NCI-H748 (cell line): ENCODE results near the gene ANGPTL8.

Experiments used
- DNase-seq: peaks from one replicate; lab custom pipeline; 2025; ENCODE audit not compliant: unreplicated experiment; lab: John Stamatoyannopoulos, UW

Gene ANGPTL8, protein sequence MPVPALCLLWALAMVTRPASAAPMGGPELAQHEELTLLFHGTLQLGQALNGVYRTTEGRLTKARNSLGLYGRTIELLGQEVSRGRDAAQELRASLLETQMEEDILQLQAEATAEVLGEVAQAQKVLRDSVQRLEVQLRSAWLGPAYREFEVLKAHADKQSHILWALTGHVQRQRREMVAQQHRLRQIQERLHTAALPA

DNA sequence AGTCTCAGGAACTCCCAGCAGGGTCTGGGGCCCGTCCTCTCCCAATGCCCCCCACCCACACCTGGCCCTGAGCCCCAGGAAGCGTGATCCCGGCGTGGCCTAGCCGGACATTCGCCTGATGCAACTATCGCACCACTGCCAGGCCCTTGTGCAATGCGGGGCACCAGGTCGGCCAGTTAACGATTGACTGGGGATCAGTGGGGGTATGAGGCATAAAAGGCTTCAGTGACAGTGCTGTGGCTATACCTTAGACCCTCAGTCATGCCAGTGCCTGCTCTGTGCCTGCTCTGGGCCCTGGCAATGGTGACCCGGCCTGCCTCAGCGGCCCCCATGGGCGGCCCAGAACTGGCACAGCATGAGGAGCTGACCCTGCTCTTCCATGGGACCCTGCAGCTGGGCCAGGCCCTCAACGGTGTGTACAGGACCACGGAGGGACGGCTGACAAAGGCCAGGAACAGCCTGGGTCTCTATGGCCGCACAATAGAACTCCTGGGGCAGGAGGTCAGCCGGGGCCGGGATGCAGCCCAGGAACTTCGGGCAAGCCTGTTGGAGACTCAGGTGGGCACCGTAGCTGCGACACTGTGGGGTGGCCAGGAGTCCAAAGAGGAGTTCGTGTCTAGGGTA lies at the start of gene ANGPTL8:
ANGPTL8 (plus strand) TSS at position 243 of the 624 bp plus-strand sequence; CDS start at position 262, 19 bp downstream.
- no peak for DNase-seq

DNA sequence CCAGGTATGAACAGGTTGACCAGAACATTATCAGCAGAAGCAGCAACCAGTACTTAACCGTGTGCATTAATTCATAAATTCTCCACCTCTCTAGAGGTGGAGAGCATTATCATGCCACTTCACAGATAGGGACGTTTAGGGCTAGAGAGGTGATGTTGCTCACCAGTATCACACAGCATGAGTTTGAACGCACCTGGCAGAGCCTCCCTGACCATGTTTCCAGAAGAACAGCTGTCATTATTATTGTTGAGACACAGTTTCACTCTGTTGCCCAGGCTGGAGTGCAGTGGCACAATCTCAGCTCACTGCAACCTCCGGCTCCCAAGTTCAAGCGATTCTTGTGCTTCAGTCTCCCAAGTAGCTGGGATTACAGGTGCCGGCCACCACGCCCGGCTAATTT lies 48.9 kb upstream of the ANGPTL8 start:
- no peak for DNase-seq

DNA sequence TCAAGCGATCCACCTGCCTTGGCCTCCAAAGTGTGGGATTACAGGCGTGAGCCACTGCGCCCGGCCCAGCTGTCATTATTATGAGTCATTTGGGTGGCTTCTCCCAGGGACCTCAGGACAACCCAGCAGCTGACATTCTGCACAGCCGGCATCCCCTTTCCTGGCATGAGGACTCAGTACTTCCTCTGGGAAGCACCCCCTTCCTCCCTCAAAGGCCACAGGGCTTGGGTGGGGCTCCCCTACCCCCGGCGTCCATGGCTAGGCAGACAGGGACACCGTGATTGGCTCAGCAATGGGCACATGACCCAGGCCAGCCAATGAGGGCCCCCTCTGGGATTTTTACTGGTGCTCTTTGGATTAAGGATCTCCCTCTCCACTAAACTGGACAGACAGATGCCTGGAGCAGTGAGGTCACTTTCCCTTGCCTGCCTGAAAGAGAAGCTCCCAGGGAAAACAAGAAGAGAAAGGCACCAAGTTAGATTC lies 48.1 kb upstream of the ANGPTL8 start:
- no peak for DNase-seq

DNA sequence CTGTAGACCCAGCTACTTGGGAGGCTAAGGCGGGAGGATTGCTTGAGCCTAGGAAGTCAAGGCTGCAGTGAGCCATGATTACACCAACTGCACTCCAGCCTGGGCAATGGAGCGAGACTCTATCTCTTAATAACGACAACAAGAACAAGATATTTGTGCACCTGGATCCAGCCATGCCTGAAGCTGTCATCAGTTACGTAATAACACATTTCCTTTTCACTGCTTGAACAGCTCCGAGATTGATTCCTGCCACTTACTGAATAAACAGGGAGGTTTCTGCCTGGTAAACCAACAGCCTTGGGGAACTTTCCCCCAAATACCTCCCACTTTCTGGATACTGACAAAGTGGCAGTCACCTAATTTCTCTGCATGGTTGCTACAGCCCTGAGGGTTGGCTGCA lies 47.5 kb upstream of the ANGPTL8 start:
- DNase-seq, result no peak

DNA sequence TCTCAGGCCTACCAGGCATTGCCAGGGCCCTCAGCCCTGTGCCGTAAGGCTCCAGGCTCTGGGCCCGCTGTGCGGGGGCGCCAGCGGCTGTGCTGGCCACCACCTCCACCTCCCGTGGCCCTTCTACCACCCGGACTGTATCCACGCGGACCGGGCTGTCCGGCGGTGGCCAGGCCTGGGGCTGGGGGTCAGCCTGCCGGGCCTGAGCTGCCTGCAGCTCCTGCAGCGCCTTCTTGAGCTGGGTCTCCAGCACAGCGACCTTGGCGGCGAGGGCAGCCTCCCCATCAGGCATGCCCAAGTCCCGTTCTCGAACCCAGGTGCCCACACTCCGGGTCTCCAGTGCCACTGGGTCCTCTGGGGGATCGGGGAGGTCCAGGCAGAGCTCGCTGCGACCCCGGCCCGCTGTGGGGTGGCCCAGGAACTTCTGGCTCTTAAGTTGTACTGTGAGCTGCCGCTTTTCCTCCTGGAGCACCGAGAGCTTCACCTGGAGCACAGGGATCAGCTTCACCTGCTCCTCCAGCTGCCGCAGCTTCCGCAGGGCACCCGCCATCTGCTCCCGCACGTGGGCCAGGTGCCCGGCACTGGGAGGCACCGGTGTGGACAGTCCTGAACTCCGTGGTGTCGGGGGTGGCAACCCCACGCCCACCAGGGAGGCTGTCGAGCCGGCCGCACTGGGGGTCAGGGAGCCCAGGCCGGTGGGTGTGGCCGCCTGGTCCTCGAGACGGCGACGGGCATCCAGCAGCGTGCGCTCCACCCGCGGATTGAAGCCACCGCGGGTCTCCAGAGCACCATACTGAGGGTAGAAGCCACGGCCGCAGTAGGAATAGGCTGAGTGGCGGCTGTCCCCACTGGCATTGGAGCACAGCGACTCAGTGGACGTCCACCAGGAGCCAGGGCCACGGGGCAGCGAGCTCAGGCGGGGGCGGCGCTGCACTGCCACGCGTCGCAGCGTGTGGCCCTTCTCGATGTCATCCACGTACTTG lies 46.2 kb upstream of the ANGPTL8 start:
- no peak for DNase-seq

DNA sequence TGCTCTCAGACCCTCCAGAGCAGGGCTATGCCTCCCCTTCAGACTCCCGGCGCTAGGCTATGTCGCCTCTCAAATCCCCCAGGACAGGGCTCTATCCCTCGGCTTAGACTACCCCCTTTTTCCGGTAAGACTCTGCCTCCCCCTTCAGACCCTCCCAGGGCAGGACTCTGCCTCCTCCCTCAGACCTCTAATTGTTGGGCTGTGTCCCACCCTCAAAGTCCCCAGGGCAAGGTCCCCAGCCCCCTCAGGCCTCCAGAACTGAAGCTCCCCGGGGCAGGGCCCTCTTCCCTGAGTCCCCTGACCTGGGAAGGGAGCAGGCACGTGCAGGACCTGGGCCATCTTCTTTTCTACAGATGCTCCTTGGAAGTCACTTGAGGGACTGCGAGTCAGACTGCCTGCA lies 45.2 kb upstream of the ANGPTL8 start:
- no peak for DNase-seq

DNA sequence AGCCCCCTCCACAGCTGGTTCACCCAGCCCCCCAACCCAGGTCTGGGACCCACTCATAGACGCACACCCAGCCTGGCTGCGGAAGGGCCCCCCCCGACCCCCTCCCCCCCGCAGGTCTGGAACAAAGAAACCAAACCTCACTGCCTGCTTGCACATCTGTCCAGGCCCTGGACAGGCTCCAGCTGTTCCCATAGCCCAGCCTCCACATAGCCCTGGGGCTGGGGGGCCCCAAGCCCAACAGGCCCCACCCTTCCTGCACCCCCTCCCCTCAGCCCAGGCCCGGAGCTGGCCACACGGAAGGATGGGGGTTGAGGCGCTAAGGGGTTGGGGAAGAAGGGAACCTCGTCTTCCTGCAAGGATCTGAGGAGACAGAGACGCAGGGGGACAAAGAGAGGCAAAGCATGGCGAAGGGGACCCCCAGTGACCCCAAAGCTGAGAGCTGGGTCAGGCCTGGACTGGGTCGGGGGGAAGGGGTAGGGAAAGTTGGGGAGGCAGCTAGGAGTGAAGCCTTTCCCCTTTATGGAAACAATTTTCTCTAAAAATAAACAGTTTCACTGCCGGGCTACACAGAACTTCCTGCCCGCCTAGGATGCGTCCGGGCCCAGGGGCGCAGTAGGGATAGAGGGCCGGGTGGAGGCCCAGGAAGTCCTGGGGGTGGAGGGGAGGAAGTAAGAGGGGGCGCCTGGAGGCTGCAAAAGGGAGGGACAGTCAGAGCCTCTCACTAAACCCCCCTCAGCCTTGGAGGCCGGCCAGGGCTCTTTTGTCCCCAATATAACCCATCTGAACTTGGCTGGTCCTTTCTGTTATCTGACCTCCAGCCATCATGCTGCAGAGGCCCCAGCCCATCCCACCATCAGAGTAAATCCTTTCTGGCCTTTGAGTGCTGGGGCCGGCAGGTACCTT lies 44.5 kb upstream of the ANGPTL8 start:
- DNase-seq, result no peak

DNA sequence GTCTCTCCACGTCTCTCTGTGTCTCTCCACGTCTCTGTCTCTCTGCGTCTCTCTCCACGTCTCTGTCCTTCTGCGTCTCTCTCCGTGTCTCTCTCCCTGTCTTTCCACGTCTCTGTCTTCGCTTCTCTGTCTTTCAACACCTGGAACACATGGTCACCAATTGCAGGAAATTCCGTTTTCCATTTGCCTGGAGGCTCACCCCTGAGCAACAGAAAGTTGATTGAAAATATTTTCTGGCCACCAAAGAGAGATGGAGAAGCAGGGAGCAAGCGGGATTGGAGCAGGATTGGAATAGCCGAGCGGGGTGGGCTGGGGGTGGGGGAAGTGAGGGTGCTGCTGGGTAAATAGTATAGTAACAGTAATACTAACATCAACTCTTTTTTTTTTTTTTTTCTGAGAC lies 43.7 kb upstream of the ANGPTL8 start:
- no peak for DNase-seq

DNA sequence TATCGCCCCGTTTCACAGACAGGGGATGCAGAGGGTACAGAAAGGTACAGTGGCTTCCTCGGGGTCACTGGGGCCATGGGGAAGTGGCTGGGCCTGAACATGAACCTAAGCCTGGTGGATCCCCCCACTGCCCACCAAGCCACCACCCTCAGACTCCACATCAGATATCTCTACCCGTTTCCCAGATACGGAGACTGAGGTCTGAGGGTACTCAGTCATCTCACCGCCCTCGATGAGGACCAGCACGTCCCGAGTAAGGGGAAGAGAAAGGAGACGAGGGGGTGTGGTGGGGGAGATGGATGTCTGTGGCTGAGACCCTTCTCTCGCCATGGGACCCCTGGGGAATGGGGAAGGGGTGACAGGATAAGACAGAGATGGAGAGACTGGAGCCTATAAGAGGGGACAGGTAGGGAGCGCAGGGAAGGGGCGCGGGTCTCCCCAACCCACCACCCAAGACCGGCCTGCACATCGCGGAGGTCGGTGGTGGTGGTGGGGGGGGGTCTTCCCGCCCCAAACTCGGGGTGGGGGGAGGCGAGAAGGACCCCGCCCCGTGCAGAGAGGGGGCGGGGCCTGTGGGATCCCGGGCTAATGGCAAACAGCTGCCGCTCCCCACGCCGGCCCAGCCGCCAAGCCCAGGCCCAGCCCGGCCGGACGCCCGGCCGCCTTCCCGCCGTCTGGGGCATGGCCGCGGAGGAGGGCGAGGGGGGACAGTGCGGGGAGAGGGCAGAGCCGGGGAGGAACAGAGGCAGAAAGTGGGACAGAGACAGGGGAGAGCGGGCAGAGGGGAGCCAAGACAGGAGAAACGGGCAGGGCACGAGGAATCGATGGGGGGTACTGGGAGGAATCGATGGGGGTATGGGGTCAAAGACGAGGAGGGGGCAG lies 42.8 kb upstream of the ANGPTL8 start:
- DNase-seq, result peak; percentile 28

DNA sequence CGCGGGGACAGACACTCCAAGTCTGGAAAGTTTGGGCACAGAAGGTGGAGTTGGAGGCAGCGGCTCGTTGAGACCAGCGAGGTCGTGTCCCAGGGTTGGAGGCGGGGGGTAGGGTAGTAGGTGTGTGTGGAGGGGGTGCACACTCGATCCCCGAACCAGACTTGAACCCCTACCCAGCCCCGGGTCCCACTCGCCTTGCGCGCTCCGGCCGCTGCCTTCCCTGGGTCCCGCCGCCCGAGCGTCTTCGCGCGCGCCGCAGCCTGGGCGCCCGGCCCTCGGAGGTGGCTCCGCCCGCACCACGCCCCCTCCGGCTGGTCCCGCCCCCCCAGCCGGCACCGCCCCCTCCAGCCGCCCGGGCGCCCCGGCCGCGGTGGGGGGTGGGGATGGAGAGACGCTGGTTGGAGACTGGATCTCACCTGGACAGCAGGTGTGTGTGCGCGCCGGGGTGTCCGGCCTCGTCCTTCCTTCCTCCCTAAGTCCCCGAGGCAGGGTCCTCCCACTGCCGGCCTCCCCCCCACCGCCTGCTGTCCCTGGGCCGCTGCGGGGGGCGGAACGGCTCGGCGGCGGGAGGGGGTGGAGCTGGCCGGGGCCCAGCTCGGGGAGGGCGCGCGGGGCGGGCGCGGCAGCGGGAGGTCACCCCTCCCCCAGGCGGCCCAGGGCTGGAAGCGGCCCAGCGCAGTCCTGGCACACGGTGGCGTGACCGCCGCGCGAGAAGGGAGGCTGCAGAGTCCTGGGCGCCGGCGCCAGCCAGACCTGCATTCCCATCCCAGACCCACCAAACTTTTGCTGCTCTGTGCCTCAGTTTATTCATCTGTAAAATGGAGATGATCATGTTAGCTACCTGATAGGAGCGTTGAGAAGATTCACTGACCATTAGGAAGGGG lies 41.9 kb upstream of the ANGPTL8 start, which contains the start of gene KANK2:
KANK2 (minus strand) TSS at position 255 of the 884 bp plus-strand sequence. CDS start 3,034 bp downstream, outside the sequence.
- DNase-seq, result peak; percentile 80

DNA sequence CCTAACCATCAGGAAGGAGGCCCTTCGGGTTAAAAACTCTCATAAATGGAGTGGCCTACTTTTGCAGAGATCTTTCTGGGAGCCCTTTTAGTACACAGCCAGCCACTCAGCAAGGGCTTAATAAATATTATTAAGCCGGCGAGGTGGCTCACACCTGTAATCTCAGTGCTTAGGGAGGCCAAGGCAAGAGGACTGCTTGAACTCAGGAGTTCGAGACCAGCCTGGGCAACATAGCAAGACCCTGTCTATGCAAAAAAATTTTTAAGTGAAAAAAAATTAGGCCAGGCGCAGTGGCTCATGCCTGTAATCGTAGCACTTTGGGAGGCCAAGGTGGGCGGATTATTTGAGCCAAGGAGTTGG lies 41.3 kb upstream of the ANGPTL8 start:
- no peak for DNase-seq

DNA sequence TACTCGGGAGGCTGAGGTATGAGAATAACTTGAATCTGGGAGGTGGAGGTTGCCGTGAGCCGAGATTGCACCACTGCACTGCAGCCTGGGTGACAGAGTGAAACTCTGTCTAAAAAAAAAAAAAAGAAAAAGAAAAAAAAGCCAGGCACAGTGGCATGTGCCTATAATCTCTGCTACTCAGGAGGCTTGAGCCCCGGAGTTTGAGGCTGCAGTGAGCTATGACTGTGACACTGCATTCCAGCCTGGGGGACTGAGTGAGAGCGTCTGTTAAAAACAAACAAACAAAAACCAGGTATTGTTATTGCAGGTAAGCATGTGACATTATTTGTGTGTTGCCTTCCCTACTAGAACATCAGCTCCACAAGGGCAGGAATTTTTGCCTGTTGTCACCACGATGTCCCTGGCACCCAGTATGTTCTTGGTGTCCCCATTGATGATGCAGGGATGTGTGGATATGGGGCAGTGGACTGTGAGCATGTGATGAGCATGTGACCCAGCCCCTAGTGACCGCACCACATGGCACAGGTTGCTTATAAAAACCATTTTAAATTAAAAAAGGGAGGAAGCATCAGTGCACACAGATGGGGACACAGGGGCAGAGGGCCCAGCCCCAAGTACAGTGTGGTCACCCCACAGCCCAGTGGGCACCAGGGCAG lies 40.5 kb upstream of the ANGPTL8 start:
- DNase-seq, result no peak

DNA sequence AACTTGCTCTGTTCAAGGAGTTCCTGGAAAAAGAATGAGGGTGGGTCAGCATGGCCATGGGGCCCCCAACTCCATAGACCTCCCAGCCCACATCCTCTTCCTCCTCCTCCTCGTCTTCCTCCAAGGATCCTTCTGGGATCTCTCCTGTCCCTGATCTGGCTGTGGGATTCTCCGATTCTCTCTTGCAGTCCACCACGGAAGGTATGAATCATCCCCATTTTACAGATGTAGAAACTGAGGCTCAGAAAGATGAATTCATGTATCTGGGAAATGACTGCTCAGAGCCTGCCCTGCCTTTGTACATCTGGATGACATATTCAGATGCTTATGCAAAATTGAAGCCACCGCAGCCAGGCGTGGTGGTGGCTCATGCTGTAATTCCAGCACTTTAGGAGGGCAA lies 39.9 kb upstream of the ANGPTL8 start:
- no peak for DNase-seq

DNA sequence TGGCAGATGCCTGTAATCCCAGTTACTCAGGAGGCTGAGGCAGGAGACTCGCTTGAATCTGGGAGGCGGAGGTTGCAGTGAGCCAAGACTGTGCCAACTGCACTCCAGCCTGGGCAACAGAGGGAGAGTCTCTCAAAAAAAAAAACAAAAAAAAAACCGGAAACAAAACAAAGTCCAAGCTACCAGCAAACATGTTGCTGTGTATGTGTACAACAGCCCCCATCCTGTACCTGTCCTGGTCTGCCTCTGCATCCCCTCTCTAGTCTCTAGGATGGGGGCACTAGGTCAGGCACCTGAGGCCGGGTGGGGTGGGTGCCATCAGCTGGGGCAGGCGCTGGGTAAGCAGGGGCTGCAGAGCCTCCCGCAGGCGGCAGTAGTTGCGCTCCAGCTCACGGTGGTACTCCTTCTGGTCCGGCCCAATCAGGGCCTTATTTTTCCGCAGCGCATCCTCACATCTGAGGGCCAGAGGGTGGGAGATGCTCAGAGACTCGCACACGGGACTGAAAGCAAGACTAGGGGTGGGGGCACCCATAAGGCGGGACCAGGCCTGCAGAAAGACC lies 39.3 kb upstream of the ANGPTL8 start:
- no peak for DNase-seq

DNA sequence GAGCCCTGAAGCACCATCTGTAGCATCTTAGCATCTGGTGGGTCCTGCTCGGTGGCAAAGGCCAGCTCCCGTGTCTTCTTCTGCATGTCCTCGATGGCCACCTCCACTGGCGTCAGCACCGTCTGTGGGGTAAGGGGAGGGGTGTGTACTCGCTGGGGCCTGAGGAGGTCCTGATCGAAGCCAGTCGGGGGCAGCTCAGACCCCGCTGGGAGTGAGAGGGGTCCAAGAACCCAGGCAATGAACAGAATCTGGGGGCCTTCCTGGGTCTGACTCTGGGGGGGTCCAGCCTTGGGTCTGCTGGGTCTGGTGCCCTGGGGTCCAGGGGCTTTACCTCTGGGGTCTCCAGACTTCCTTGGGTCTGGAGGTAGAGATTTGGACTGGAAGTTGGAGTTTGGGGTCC lies 38.5 kb upstream of the ANGPTL8 start:
- DNase-seq, result no peak

DNA sequence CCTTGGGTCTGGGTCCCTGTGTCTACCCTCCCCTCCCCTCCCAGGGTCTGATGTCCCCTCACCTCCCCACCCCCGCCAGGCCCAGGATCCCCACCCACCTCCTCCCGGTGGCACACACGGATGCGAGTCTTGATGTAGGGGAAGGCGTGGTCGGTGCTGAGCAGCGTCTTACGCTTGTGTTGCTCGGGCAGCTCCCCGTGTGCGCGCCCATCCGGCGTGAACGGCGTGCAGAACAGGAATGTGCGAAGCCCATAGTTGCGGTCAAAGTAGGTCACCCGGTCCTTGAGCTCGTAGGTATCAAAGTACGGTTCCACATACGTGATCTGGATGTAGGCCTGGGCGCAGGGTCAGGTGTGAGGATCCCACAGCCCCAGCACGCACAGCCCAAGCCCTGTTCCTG lies 37.6 kb upstream of the ANGPTL8 start:
- DNase-seq, result no peak

DNA sequence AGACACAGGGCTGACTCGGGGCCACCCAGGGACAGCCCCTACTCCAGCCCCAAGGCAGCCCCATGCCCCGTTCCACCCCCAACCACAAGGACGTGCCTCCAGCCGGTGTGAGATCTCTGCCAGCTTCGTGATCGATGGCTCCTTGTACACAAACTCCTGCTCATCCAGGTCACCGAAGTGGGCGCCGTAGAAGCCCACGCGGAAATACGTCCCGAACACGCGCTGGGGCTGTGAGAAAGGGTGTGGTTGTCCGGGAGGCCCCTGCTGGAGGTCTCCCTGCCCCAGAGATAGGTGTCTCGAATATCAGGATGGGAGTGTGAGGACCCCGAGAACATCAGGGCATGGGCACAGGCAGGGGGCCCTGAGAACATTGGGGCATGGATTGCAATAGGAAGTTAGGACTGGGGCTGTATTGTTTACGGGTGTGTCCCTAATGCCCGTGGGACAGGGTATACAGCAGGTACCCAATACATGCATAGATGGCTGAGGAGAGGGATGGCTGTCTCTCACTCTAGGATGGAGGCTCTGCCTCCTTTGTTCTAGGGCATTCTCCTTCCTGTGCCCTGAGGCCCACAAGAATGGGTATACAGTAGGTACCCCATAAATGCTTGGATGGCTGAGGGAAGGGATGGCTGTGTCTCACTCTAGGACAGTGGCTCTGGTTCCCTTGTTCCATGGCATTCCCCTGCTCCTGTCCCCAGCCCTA lies 36.8 kb upstream of the ANGPTL8 start:
- DNase-seq, result no peak
